GM12801 (cell line): ENCODE data around the gene RNF157.

Source experiments
- CTCF ChIP-seq: IDR thresholded peaks from one replicate; pipeline ENCODE4 v1.5.1; 2011; ENCODE audit warnings: control low read depth; ENCODE audit not compliant: insufficient read length; ENCODE audit errors: extremely low read depth

Gene RNF157

GRCh38 chr17:76148015-76148326 lies 92.3 kb downstream of the RNF157 start:
- no peak for TF ChIP-seq CTCF

- TF ChIP-seq CTCF: no peak
Observed at GRCh38 chr17:76147211-76148014, 92.9 kb downstream of the RNF157 start.

GRCh38 chr17:76146053-76146851 lies 94.0 kb downstream of the RNF157 start:
- TF ChIP-seq CTCF: no peak

- TF ChIP-seq CTCF: no peak
Observed at GRCh38 chr17:76145231-76146052, 94.9 kb downstream of the RNF157 start.

GRCh38 chr17:76142585-76143041 lies 97.7 kb downstream of the RNF157 start:
- no peak for TF ChIP-seq CTCF

GRCh38 chr17:76142039-76142584 lies 98.2 kb downstream of the RNF157 start:
- no peak for TF ChIP-seq CTCF
